GM18861 (cell line): ENCODE measurements around the gene PHLDB1.
"Not testable (repeated sequence)": the region's sequence is repeated elsewhere in the genome, so short reads cannot be mapped to it uniquely, and the experiment has no call there.

Experiments
- ATAC-seq: cut with Tn5 transposase; IDR thresholded peaks from one replicate; pipeline ENCODE4 v1.9.1; 2021; ENCODE audit not compliant: unreplicated experiment

Gene PHLDB1

DNA sequence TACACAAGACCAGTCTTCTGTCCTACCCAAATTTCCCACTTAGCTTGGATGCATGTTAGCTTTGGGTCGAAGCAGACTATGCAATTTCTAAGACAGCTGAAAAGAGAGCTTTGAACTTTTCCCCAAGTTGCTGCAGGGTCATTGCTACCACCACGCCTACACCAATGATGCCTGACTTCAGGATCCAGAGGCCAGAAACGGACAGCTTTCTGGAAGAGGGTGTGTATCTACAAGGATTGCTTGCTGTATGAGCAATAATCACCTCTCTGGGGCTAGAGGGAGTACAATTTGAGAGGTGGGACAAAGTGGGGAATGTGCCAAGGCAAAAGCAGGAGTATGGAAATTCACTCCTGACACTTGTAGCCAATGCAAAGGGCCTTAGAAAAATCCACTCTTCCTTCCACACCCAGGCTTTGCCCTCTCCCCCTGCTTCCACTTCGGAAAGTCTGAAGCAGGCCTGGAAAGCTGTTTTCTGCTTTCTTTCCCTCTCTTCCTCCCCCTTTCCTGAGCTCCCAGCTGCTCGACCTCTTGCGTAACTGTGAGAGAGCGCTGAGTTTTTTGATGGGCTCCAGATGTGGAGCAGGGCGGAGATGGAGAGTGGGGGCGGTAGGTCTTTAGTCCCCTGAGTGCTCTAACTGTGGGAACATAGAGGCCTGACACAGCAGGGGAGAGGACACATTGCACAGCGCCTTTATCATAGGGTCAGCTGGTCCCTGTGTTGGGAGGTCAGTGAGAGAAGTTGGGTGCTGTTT, 2.1 kb upstream of the PHLDB1 start:
- no peak for ATAC-seq

DNA sequence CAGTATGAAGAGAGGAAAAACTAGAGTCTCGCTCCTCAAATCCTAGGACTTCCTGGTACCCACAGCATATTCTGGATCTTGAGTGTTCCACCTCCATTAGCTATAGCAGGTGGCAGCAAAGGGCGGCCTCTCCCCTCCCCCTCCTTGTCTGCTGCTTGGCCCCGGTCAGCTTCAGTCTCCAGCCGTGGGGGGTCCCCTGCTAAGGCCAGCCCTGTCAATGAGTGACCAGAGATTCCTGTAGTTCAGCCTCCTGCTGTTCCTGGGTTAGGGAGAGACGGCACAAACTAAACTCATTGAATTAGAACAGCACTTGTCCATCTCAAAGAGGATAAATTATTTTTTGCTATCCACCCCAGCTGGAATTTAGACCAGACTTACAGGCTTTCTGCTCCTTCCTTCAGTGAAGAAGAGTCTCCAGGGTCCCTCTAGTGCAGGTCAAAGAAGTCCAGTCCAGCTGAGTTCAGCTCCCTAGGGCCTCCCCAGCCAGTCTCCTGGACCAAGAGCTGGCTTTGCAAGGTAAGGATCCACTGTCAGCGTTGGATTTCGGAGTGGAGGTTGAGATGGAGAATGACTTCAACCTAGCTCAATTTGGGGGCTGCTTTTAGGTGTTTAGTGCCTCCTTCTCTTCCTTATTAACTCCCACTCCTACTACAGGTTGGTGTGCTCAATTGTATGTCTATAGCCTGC, 1.1 kb upstream of the PHLDB1 start:
- ATAC-seq, result no peak

DNA sequence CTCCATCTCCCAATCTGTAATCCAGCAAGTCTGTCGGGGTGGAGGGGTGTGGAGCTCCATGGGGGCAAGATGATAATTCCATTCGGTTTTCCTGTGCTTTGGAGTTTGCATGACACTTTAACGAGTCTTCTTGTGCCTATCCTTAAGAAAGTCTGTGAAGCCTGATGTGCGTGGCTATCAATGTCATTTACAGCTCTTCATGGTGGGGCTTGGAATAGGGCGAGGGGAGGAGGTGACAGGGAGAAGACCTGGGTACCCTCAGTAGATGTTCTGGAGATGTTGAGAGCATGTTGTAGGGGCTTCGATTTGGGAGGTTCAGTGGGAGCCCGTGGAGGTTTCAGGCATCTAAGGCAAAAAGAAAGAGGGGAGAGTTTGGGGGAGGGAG, 579 bp upstream of the PHLDB1 start:
- ATAC-seq, result no peak

DNA sequence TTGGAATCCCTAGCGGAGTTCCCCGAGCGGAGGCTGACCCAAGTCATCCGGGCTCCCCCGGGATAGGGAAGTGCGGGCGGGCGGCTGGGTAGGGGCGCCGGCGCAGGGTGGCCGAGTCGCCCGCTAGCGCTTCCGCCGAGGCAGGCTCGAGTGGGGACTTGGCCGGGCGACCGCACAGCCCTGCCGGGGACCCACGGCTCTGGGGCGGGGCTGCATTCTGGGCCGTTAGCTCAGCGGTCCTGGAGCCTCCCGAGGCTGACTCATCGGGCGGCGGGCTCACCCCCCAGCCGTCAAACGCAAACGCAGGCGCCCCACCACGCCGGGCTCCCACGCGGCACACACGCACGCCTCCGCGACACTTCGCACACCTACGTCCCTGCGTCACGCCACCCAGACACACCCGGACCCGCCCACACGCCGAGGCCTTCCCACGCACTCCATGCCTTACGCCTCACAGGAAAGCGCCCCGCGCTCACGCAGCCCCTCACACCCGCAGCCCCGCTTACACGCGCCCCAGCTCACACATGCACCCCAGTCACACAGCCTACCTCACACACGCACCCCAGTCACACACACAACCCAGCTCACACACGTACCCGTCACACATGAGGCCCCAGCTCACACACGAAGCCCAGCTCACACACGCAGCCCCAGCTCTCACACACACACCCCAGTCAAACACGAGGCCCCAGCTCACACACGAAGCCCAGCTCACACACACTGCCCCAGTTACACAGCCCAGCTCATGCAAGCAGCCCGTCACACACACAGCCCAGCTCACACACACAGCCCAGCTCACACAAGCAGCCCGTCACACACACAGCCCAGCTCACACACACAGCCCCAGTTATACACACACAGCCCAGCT, 1.2 kb downstream of the PHLDB1 start:
- no peak for ATAC-seq

DNA sequence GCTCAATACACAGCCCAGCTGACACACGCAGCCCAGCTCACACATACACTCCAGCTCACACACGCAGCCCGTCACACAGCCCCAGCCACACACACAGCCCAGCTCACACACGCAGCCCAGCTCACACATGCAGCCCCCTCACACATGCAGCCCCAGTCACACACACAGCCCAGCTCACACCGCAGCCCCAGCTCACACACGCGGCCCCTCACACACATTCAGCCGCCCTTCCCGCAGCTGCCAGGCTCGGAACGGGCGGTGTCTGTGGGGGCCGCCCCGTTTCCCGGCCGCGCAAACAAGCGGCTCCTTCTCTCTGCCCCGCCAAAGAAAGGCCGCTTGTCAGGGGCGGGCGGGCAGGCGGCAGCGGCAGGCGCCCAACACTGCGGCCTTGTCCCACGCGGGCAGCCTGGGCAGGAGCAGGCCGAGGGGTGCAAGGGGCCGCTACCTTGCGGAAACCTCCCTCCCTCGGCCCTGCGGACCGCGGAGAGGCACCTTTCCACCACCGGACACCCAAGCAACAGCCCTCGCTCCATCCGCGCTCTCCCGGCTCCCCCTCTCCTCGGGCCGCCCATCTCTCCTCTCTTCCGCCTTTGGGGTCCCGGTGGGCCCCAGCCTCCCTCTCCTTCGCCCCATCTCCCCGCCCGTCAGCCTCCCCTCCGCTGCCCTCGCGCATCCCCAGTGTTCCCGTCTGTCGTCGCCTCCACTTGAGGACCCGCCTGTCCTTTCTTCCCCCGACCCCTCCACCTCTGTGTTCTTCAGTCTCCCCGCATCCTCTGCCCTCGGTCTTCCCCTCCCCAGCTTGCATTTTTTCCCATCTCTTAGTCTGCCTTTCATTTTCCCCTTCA, 2.2 kb downstream of the PHLDB1 start:
- ATAC-seq, result no peak

DNA sequence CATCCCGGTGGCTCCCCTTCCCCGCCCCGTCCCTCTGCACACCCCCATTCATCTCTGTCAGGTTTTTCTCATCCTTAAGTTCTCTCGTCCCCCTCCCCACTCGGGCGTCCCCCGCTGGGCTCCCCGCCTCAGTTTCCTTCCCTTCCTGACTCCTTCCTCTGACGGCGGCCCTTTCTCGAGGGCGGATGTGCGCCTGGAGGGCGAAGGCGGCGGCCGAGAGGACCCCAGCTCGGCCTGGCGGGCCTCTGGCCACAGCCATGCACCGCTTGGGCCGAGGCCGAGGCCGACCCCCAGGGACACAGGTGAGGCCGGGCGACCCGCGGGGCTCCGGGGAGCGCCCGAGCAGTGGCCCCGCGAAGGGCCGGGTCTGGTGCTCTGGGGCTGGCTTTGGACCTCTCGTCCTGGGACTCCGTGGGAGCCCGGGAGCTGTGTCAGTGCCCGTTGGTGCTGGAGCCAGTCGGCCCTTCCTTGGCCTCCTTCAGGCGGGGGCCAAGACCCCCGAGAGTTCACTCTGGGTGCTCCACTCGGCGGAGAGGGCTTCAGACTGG, 2.9 kb downstream of the PHLDB1 start:
- no peak for ATAC-seq

DNA sequence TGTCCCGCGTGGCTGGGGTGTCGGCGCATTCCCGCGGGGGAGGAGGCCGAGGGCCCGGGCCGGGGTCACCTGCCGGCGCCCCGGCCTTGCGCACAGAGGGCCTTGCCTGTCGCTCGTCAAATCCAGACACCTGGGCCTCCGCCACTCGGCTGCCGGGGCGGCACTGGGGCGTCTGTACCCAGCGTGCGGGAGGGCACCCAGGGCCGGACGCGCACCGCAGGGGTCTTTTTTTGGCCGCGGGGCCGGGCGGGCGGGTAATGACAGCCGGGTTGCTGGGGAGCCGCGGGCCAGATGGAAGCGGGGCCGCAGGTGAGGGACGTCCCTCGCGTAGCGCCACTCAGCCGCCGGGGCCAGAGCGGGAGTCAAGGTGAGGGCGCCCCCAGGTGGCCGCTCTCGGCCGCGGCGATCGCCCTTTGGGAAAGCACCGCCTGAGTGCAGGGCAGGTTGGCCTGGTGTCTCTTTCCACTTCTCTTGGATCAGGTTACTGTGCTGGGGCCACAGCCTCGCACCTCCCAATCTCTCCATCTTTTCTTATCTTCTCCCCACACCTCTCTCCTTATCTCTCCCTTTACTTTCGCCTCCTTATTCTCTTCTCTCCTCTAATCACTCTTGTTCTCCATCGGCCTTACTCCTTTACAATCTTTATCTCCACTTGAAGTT, 3.5 kb downstream of the PHLDB1 start:
- ATAC-seq, result peak; percentile 60

DNA sequence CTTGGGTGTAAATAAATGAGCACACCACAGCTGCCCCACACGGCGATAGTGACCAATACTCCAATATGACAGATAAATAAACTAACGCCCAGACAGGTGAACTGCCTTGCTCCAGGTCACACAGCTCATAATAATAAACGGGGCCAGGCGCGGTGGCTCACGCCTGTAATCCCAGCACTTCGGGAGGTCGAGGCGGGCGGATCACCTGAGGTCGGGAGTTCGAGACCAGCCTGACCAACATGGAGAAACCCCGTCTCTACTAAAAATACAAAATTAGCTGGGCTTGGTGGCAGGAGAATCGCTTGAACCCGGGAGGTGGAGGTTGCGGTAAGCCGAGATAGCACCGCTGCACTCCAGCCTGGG, 4.0 kb downstream of the PHLDB1 start:
- not testable (repeated sequence) for ATAC-seq

DNA sequence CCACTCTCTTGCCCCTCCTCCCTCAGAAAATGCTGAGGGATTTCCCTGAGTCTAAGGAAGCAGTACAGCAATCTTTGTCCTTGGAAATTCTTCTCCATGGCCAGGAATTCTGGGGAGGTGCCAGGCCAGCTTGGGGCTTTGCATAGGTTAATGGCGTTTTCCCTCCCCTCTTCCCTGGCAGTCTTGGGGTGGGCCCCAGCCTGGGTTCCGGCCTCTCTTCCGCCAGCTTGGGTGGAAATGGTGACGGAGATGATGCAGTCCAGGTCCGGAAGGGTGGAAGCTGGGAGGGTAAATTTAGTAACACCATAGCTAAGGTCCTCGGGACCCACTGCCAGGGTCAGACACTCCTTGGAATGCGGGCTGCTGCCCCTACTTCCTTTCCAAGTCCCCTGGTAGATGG, 5.0 kb downstream of the PHLDB1 start:
- no peak for ATAC-seq

DNA sequence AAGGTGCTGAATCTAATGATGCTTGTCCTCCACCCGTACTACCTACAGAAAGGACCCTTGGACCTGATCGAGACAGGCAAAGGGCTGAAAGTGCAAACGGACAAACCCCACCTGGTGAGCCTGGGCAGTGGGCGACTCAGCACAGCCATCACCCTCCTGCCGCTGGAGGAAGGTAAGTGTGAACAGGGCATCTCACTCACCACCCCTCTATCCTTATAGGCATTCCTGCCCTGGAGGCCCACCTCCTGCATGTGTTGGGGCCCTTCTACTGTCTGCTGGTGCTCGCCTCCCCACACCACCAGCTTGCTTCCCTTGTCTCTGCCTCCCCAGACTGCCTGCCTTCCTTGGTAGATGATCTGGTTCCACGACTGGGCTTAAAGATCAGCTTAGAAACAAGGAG, 7.1 kb downstream of the PHLDB1 start:
- ATAC-seq, result no peak

DNA sequence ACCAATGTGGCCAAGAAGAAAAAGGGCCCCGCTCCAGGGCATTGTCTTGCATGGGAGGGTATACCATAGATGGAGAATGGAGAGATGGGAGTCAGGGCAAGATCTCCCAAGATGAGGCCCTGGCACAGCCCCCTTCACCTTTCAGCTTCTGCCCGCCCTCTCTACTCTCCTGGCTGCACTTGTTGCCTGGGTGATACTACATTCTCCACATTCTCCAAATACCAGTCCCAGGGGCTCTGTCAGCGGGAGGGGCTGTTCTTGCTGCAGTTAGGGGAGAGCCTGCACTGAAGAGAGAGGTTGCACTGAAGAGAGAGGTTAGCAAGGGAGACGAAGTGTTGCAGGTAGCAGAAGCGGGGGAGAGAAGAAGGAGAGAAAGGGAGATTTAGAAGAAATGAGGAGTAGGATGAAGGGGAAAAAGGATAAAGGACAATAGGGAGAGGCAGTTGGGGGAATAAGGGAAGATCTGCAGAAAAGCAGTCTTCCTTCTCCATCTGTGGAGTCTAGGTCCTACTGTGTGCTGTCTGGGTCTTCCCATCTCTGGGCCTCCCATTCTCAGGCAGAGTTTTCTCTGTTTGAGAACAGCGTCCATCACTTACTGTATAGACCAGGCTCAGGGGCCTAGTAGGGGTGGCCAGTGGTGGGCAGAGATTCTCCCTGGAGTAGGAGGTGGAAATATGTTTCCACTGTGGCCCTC, 8.0 kb downstream of the PHLDB1 start:
- no peak for ATAC-seq

DNA sequence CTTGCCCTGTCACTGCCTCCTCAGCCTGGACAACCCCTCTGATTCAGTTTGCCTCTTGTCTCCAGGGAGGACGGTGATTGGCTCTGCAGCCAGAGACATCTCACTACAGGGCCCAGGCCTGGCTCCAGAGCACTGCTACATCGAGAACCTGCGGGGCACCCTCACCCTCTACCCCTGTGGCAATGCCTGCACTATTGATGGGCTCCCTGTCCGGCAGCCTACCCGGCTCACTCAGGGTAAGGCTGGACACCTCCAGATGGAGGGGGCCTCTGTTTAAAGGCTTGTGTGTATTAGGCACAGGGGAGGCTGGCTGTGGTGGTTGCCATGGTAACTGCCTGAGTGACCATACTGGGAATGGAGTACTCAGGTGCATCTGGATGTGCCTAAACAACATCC, 8.6 kb downstream of the PHLDB1 start:
- no peak for ATAC-seq

DNA sequence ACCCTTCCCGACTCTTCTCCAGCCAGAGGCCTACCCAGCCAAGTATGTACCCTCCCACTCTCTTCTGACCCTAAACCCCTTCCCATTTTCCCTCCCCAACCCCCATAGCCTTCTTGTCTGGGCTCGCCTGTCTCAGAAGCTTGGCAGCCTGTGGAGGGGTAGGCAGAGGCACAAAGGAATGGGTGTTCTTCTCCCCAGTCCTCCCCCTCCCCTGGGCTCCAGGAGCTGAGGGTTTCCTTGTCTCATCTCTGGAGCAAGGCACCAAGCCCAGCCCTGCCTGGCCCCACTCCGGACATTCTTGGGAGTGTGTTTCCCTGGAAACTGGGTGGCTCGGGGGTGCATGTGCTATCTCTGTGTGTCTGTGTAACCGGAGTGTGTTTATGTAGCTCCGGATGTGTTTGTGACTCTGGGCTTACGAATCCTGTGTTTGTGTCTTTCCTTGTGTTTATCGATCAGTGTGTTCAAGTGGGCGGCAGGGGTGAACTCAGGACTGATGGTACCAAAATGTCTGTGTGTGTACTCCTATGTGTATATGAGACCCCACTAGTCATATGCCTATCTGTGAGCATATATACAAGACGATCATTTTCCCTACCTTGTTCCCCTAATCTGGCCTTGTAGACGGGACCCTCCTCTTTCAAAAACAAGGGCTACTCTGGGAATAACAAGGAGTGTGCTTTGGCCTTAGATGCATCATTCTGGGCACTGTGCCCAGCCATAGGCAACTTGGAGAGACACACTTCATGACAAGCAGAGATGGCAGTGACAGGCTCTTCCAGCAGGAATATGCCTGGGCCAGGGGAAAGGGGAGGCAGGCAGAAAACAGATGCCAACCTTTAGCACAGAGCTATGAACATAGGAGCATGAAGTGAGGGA, 10.9 kb downstream of the PHLDB1 start:
- ATAC-seq, result no peak

DNA sequence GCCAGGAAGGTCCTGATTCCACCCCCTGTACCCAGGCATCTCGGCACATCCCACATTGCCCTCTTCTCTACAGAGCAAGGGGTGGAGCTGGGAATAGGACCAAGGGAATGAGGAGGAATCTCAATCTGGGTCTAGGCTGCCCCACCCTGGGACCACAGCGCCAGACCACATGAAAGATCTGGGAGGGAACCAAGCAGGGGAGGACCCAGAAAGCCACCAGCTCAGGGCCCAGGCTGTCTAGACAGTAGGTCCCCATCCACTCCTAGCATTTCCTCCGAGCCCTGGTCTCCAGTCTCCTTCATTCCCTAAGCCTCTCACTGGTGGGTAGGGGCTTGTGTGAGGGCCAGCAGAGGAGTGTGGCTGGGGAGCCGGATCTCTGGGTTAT, 11.6 kb downstream of the PHLDB1 start:
- ATAC-seq, result no peak

DNA sequence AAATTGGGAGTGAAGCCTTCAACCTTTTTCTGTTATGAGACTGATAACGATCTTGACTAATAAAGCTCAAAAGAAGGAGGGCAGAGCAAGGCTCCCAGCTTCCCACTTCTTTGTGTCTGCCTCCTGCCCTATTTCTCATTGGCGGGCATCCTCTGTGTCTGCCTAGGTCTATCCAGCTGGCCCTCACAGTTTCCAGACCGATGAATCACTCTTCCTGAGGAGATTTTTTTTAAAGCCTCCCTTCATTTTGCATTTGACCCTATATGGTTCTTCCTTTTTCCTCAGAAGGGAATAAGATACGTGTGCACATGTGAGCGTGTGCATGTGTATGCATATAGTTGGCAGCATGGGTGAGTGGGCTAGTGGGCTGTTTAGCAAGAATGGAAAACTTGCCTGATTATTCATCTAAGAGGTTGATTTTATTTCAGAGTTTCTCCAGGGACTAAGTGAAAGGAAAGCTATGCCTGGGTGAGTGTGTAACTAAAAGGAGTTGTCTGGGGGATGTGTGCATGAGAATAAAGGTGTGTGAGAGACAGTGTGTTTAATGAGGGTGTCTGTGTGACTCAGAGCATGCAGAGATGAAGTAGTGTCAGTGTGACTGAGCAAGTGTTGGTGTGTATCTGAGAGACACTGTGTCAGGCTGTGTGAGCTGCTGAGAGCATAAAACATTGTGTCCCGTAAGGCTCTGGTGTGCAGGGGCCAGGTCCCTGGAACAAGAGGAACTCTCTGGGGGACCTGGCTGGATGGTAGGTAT, 12.2 kb downstream of the PHLDB1 start:
- ATAC-seq, result no peak

DNA sequence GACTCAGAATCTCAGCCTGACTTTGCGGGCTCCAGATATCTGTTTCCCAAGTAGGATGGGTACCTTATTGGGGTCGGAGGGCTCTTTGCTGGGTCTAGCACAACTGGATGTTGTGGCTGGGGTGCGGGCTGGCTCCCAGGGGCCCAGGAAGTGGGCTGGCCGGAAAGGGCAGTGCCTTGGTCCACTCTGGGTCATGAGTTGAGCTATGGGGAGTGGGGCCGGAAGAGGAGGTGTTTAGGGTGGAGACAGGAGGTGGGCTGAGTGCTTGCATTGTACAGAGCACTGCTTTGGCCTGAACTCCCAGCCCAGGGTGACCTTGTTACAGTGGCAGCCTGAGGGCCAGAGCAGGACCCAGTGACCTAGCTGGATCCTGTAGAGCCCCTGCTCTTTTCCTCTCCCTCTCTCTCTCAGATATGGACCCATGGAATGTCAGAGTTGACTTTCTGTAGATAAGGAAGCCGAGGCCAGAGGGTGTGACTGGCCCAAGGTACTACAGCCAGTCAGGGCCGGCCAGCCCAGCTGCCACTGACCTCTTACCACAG, 13.2 kb downstream of the PHLDB1 start:
- ATAC-seq, result no peak

DNA sequence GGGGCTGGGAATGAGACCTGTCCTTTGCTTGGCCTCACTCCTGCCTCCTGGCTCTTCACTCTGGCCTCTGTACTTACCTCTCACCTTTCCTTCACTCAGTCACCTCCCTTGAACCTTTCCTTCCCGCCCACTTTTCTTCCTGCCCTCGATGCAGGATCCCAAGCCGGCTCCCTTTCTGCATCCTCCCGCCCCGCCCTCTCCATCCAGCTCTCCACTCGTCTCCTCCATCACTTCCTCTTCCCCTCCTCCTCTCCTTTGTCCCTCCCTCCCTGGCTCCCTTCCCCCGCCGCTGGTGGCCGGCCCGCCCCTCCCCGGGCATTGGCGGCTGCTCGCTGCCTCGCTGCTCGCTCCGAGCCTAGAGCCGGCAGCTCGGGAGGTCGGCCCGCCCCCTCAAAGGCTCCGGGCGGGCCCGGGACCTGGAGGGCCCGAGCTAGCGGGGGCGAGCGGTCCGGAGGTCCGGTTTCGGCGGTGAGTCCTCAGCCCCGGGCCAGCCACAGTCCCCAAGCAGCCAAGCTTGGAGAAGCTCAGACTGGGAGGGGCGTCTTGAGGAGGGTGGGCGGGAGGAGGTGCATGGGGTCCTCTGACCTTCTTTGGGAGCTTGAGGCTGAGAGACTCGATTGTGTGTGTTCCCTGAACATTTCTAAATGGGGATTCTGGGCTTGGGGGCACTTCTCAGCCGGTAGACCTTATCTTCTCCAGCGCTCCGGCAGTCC, 13.8 kb downstream of the PHLDB1 start:
- ATAC-seq, result no peak
